Measurements from ENCODE around the gene CALML3.

Gene CALML3

GRCh38 chr10:5540080-5540479 lies 15.3 kb downstream of the CALML3 start:
- no peak for DNase-seq (ENCODE audit: low spot score)

DNA sequence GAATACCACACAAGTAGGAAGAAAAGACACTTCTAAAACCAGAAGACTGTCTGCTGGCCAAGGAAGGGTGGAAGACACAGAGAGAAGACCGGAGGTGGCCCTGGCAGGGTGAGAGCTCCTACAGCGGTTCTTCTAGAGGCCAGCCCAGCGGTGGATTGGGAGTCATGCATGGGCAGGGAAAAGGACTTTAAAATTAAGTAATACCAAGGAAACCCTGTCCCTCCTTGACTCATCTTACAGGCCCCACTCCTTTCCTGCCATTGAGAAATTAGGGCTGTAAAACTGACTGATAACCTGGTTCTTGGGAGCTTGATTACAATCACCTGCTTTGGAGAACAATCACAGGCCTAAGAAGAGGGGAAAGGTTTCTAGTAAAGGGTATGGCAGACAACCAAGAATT lies 16.1 kb downstream of the CALML3 start:
- DNase-seq (ENCODE audit: low spot score): no peak

DNA sequence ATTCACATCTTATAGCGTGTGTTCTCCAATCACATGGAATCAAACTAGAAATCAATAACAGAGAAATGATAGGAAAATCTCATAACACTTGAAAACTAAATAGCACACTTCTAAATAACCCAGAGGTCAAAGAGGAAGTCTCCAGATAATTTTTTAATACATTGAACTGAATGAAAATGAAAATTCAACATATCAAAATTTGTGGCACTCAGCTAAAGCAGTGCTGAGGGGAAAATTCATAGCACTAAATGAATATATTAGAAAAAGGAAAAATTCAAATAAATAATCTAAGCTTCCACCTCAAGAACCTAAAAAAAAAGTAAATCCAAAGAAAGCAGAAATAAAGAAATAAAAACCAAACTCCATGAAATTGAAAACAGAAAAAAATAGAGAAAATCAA lies 17.3 kb downstream of the CALML3 start:
- no peak for DNase-seq (ENCODE audit: low spot score)

DNA sequence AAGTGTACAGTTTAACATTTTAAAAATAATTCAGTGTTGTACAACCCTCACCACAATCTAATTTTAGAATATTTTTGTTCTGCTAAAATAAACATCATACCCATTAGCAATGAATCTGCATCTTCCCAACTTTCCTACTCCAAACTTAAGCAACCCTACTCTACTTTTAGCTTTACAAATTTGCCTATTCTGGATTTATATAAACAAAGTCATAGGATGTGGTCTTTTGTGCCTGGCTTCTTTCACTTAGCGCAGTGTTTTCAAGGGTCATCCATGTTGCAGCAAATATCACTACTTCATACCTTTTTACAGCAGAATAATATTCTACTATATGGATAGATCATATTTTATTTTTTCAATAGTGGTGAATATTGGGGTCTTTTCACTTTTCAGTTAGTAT lies 18.9 kb downstream of the CALML3 start:
- no peak for DNase-seq (ENCODE audit: low spot score)

DNA sequence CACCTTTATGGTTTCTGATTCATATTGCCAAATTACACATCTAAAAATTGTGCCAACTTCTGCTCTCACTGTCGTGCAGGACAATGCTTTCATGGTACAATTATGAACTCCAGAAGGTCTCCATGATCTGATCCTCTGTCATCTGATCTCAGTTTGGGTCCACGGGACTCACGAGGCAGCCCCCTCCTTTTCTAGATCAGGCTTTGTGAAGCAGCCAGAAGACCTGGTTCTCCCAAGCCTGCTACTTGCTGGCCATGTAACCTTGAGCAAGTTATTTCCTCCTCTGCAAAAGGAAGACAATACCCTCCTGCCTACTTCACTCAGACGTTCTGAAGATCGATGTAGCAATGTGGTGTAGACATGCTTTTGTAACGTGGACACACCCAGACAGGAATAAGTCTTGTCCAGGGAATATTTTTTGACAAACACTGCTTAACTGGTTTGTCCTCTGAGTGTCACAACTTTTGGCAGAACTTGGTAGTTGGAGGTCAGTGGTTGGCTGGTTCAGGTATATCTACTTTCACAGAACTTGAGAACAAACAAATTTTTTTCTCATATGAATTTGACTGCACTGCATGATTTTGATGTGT lies 19.6 kb downstream of the CALML3 start:
- no peak for DNase-seq (ENCODE audit: low spot score)

GRCh38 chr10:5545011-5545410 lies 20.2 kb downstream of the CALML3 start:
- no peak for DNase-seq (ENCODE audit: low spot score)

DNA sequence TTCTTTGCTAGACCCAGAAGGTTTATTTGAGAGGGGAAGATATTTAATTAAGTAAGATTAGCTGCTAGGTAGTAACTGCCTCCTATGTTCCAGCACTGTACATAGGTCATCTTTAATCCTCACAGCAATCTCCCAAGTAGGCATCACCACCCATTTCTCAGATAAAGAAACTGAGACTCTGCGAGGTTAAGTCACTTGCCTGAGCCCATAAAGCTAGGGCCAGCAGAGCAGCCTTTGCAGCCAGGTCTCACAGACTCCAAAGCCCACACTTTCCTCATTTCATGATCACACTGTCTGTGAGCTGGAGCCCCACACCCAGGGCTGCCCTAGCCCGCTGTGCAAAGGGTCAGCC lies 20.6 kb downstream of the CALML3 start:
- no peak for DNase-seq (ENCODE audit: low spot score)

DNA sequence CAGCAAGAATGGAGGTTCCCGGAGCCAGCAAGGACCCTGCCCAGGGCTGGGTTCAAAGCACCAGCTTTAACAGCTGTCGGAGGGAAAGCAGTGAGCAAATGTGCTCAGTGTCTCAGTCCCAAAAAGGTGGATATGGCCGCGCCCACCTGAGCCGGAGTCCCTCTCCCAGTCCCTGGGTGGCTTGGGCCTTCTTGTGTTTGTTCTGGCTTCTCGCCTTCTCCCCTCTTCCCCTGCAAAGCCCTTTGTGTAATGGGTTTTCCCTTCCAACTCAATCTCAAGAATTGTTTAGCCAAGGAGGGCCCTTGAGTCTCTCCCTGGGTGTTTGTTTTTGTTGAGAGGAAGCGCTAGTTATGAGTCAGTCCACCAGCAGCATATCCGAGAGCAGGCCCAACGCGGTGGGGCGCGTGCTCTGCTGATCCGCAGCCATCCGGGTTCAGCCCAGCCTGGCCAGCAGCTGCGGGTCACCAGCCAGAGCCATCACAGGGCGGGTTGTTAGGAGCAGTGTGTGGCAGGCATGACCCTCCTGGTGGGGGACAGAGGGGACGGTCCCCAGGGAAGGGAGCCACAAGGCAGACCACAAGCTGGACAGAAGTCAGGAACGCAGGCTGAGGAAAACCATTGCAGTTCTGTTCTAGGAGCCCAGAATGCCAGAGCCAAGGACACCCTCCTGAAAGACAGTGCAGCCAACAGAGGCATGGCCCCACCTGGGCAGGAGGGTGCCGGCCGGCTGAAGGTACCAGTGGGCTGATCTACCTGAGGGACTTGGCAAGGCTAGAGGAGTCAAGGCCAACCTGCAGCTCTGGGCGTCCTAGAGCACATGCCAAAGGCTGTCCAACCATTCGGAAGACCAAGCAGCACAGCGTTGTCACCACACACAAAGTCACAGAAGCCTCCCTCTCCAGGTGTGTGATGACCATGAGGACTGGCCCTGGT lies 21.3 kb downstream of the CALML3 start:
- no peak for DNase-seq (ENCODE audit: low spot score)

DNA sequence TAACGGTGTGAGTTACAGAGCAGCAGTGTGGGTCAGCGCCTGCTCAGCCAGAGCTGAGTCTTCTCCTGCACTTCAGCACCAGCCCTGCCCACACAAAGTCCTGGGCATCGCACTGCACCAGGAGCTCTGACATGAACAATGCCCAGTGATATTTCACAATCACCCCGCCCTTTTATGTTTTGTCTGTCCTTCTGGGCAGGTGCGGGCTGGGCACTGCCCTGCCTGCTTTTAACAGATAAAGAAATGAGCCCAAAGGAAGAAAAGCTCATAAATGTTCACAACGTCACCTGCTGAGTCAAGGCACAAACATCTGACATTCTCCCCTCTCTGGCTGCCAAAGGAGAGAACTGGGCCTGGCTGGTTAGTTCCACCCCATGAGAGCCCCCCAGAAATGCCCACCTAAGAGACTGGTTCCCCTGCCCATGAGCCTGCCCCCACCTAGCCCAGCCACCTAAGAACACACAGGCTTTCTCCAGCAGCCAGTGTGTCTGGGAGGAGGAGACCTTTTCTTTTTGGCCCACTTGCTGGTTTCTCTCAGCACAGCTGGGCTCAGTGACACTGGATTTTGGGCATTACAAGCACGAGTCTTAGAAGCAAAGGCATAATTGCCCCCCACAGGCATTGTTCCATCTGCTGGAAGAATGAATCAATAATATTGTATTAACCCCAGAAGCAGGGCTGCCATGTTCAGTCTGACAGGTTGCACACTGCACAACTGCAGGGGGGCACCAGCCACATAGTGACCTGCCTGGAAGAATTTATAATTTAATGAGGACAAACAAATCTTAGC lies 22.3 kb downstream of the CALML3 start:
- DNase-seq (ENCODE audit: low spot score): no peak

GRCh38 chr10:5547681-5547930 lies 22.8 kb downstream of the CALML3 start:
- DNase-seq (ENCODE audit: low spot score): no peak

- no peak for DNase-seq (ENCODE audit: low spot score)
These were observed 23.3 kb downstream of the CALML3 start for GRCh38 chr10:5547931-5548660.

DNA sequence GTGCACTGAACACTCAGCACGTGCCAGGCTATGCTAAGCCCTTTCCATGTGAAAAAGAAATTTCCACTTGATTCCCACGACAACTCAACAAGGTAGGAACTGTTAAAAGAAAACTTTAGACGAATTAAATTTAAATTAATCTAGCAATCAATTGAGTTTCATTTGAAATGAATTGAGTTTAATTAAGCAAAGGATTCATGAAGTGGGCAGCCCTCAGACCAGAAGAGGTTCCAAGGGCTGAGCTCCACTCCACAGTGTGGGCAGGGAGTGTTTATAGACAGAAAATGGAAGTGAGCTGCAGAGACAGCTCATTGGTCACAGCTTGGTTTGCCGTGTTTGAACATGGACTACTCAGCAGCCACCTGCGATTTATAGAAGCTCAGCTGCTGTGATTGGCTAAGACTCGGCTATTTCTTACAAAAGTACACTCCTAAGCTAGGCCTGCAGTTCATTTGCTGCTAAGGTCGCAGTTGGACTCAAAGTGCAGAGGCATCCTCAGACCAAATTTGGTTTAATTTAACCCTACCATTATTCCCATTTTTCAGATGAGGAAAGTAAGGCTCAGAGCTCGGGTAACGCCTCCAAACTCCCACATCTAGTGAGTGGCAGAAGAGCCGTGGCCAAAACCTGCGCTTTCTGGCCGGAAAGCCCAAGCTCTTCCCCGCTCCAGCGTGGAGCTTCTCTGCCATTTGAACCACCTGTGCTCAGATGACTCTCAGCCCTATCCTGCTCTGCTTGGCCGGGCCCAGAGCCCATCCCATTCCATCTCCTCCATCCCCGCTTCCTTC lies 24.9 kb downstream of the CALML3 start:
- no peak for DNase-seq (ENCODE audit: low spot score)

DNA sequence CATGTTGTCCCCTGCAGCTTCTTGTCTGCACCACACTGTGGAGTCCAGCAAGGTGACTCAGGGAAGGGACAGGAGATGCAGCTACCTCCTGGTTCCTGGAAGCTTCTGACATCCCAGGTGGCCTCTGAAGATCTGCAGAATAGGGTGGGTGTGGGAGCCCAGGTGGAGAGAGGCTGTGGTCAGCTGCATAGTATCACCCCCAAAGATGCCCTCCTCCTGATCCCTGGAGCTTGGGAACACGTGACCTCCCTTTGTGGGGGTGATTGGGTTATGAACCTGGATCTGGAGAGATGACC lies 25.4 kb downstream of the CALML3 start:
- DNase-seq (ENCODE audit: low spot score): no peak

DNA sequence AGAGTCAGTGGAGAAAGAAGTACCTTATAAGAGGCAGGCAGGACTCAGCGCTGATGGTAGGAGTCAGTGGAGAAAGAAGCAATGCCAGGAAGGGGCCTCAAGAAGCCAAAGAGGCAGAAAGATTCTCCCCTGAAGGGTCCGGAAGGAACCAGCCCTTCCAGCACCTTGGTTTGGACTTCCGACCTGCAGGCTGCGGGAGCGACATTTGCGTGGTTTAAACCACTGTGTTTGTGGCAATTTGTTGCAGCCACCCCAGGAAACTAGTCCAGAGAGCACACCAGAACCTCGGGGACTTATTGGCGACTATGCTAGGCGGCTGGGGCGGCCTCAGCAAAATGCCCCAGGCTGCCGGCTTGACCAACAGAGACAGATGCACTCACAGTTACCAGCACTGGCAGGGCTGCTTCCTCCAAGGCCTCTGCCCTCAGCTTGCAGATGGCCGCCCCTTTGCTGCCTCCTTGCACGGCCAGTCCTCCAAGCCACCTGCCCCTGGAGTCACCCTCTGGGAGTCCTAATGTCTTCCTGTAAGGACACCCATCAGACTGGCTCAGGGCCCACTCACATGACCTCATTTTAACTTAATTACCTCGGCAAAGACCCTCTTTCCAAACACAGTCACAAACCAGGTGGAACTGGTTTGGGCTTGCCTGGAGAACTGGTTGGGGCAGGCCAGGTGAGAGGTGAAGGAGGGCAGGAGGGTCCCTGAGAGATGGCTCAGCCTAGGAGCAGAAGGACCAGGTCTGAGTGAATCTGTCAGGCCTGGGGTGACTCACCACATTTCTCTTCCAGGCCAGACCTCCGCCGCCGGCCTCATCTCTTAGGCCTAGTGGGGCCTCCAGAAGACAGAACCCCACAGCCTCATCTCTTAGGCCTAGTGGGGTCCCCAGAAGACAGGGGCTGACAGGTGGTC lies 26.1 kb downstream of the CALML3 start:
- no peak for DNase-seq (ENCODE audit: low spot score)

- peak; percentile 7 for DNase-seq (ENCODE audit: low spot score)
These were observed 27.0 kb downstream of the CALML3 start for GRCh38 chr10:5551531-5552375.

DNA sequence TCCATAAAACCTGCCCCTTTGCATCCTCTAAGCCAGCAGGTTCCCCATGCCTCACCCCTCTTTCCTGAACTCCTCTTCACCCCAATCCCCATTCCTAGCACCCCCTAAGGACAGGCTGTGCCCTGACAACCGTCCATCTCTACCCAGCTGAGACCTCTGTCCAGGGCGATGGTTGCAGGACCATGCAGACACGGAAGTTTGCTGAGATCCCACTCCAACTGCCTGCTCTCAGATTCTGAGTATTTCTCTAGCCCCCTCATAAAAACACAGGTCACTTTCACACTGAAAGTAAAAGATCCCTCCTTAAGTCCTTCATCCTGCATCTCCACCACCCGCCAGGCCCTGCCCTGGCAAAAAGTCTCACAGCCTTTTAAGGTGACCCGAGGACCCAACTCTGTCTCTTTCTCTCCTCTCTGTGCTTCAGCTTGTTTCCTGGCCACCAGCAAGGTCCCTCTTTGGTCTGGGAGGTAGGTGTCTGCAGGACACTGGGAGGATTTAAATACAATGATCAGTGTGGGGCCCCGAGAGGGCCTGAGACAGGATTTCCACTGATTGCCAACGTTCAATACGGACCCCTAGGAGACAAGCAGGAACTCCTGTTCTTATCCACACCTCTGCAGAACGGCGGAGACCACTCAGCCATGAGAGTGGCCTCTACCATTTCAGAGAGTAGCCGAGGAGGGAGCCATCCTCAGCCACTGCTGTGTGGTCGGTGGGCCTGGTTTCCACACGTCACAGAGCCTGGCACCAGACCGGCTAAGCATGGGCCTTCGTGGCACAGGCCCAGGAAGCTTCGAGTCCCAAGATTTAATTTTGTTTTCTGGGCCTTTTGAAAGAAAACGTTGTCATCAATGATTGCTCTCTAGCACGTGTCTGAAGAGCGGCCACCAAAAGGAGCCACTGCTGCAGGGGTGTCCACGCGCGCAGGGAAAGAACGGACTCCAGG lies 27.9 kb downstream of the CALML3 start:
- DNase-seq (ENCODE audit: low spot score): no peak

GRCh38 chr10:5553400-5554170 lies 28.8 kb downstream of the CALML3 start:
- DNase-seq (ENCODE audit: low spot score): no peak

GRCh38 chr10:5555021-5555510 lies 30.3 kb downstream of the CALML3 start:
- no peak for DNase-seq (ENCODE audit: low spot score)

All from CD4-positive, alpha-beta T cell treated with Interleukin-15 for 4 hours (primary cell).